Panc1 (cell line): Measurements from ENCODE around the gene OR8H3.

Source experiments
- CTCF ChIP-seq: fragments of 450-650 bp; IDR thresholded peaks from 2 replicates; pipeline ENCODE4 v1.5.1; 2017; ENCODE audit warnings: mild to moderate bottlenecking
- POLR2AphosphoS5 ChIP-seq: IDR thresholded peaks from 2 replicates; pipeline ENCODE4 v1.6.1; 2012; ENCODE audit warnings: mild to moderate bottlenecking, low read depth, low read length, moderate library complexity

GRCh38 chr11:56163804-56164203, 41.6 kb downstream of the OR8H3 start:
- no peak for TF ChIP-seq CTCF
- TF ChIP-seq POLR2AphosphoS5: no peak
